Measurements from ENCODE around the gene GCK. TPM values are rescaled to one million over a fixed set of nuclear protein-coding genes. Genes with fewer than 3 reads are reported as not detected.

GCK gene
- polyA plus RNA-seq, 4 donors: 0.85 to 1.1 TPM; not detected in 2

GRCh38 chr7:44144426-44144967 lies 44.7 kb downstream of the GCK start:
- Histone ChIP-seq H3K4me1 (ENCODE audit: control insufficient read depth in 3 of 3, insufficient read depth in 2 of 3, low read depth in 1 of 3, low read length in 2 of 3) (peaks cover 0 to 20% (median 0%) of the 10 kb centered on the region in 3 donors), H3K36me3 (ENCODE audit: control insufficient read depth in 3 of 3, insufficient read depth in 2 of 3, low read depth in 1 of 3, low read length in 3 of 3) (no peaks in the 10 kb centered on the region), H3K9me3 (ENCODE audit: control insufficient read depth in 2 of 2, insufficient read depth in 1 of 2, low read depth in 1 of 2, low read length in 1 of 2) (no peaks in the 10 kb centered on the region), H3K27me3 (ENCODE audit: control insufficient read depth in 3 of 3, insufficient read depth in 3 of 3, low read length in 3 of 3) (peaks cover 0 to 44% (median 3%) of the 10 kb centered on the region in 3 donors), H3K4me3 (ENCODE audit: low read depth in 1 of 3, low read length in 3 of 3) (no peak overlapping the region), H3K27ac (ENCODE audit: low read depth in 1 of 3, low read length in 2 of 3) (no peak overlapping the region)
- no peak for FAIRE-seq
- DNase-seq: no peak
- 91 to 93% (median 91%) methylated on average over 6 of the region's 6 CpGs for WGBS, 3 donors

DNA sequence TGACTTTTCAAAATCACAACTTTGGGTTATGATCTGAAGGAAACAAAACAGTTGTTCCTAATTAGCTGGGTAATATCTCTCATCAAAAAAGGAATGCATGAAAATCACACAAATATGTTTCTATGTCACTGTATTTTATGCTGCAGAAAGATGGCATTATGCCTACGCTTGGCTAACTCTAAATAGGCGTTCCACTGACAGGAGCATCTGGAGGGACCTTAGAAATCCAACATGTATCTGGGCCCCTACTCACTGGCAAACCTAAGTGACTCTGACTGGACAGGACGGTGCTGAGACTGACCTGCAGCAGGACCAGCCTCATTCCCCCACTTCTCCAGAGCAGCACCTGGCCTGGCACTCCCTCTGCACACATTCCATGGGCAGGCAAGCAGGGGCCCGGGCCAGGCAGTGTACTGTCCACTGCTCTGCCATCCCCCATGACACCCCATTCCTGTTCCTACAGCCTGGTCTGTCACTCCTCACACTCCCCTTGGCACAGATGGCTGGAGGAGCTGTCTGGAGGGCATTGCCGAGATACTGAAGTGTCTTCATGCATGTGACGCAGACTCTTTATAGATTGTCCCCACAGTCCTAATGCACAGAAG lies 45.5 kb downstream of the GCK start:
- Histone ChIP-seq H3K4me1 (ENCODE audit: control insufficient read depth in 3 of 3, insufficient read depth in 2 of 3, low read depth in 1 of 3, low read length in 2 of 3) (peaks cover 0 to 20% (median 0%) of the 10 kb centered on the region in 3 donors), H3K27ac (ENCODE audit: low read depth in 1 of 3, low read length in 2 of 3) (no peak overlapping the region), H3K27me3 (ENCODE audit: control insufficient read depth in 3 of 3, insufficient read depth in 3 of 3, low read length in 3 of 3) (peaks cover 0 to 41% (median 3%) of the 10 kb centered on the region in 3 donors), H3K36me3 (ENCODE audit: control insufficient read depth in 3 of 3, insufficient read depth in 2 of 3, low read depth in 1 of 3, low read length in 3 of 3) (no peaks in the 10 kb centered on the region), H3K9me3 (ENCODE audit: control insufficient read depth in 2 of 2, insufficient read depth in 1 of 2, low read depth in 1 of 2, low read length in 1 of 2) (no peaks in the 10 kb centered on the region), H3K4me3 (ENCODE audit: low read depth in 1 of 3, low read length in 3 of 3) (no peak overlapping the region)
- no peak for DNase-seq
- FAIRE-seq: no peak
- WGBS, 3 donors: 77 to 82% (median 79%) methylated on average over 6 of the region's 6 CpGs

GRCh38 chr7:44142028-44142427 lies 47.2 kb downstream of the GCK start:
- Histone ChIP-seq H3K27ac (ENCODE audit: low read depth in 1 of 3, low read length in 2 of 3) (no peak overlapping the region), H3K9me3 (ENCODE audit: control insufficient read depth in 2 of 2, insufficient read depth in 1 of 2, low read depth in 1 of 2, low read length in 1 of 2) (no peaks in the 10 kb centered on the region), H3K4me3 (ENCODE audit: low read depth in 1 of 3, low read length in 3 of 3) (no peak overlapping the region), H3K27me3 (ENCODE audit: control insufficient read depth in 3 of 3, insufficient read depth in 3 of 3, low read length in 3 of 3) (peaks cover 0 to 32% (median 3%) of the 10 kb centered on the region in 3 donors), H3K36me3 (ENCODE audit: control insufficient read depth in 3 of 3, insufficient read depth in 2 of 3, low read depth in 1 of 3, low read length in 3 of 3) (no peaks in the 10 kb centered on the region), H3K4me1 (ENCODE audit: control insufficient read depth in 3 of 3, insufficient read depth in 2 of 3, low read depth in 1 of 3, low read length in 2 of 3) (peaks cover 0 to 15% (median 0%) of the 10 kb centered on the region in 3 donors)
- DNase-seq (no peak), FAIRE-seq (no peak)
- WGBS, 3 donors: 89 to 99% (median 91%) methylated on average over 4 of the region's 4 CpGs

DNA sequence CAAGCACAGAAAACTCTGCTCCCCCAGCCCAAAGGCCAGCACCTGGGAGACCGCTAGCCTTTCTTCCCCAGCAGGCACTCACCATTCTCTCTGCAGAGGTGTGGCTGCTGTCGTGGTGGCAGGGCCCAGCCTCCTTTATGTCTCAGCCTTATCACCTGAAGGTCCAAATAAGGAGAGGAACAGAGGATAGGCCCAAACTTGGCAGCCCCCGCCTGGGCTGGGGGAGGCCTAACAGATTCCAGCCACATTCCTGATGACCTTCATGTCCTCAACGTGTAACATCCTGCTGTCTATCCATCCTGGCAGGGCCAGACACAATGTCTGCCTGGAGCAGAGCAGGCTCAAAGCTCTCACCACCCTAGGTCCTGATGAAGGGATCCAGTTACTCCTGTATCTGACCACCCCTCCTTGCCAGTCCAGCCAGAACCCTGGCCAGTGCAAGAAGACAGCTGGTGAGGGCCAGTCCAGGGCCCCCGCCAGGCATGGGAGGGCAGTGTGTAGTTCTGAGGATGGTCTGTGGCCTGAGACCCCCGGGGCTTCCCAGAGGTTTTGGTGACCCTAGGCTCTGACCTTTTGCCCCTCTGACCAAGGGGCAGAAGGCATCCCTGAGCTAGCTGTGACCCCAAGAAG lies 47.9 kb downstream of the GCK start, which contains the start of gene MYL7:
MYL7 (minus strand) TSS at position 112 of the 630 bp plus-strand sequence; CDS start at position 85, 27 bp downstream.
- H3K9me3 ChIP-seq (ENCODE audit: control insufficient read depth in 2 of 2, insufficient read depth in 1 of 2, low read depth in 1 of 2, low read length in 1 of 2): no peaks in the 10 kb centered on the region
- FAIRE-seq (no peak), DNase-seq (no peak)
- no peaks in the 10 kb centered on the region for H3K36me3 ChIP-seq (ENCODE audit: control insufficient read depth in 3 of 3, insufficient read depth in 2 of 3, low read depth in 1 of 3, low read length in 3 of 3)
- WGBS, 3 donors: 65 to 76% (median 75%) methylated on average over 6 of the region's 6 CpGs
- peaks cover 0 to 9% (median 0%) of the 10 kb centered on the region in 3 donors for H3K4me1 ChIP-seq (ENCODE audit: control insufficient read depth in 3 of 3, insufficient read depth in 2 of 3, low read depth in 1 of 3, low read length in 2 of 3)
- peaks cover 0 to 25% (median 3%) of the 10 kb centered on the region in 3 donors for H3K27me3 ChIP-seq (ENCODE audit: control insufficient read depth in 3 of 3, insufficient read depth in 3 of 3, low read length in 3 of 3)
- H3K4me3 ChIP-seq (ENCODE audit: low read depth in 1 of 3, low read length in 3 of 3): no peak within 1 kb of the TSS
- H3K27ac ChIP-seq (ENCODE audit: low read depth in 1 of 3, low read length in 2 of 3): no peak within 1 kb of the TSS

DNA sequence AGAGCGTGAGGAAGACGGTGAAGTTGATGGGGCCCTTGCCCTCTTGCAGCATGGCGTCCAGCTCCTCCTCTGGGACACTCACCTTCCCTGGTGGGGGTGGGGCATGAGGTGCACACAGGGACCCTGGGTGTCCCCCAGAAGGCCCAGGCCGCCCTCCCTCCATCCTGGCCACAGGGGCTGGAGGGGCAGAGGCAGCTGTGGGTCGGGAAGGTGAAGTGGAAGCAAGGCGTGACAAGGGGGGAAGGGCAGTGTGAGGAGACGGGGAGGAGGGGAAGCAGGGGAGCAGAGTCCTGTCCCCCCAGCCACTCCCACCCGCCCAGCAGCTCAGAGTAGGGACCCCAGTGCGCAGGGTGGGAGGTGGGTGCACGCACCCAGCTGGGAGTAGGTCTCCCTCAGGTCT lies 48.9 kb downstream of the GCK start:
- peaks cover 0 to 17% (median 3%) of the 10 kb centered on the region in 3 donors for H3K27me3 ChIP-seq (ENCODE audit: control insufficient read depth in 3 of 3, insufficient read depth in 3 of 3, low read length in 3 of 3)
- FAIRE-seq: no peak
- H3K36me3 ChIP-seq (ENCODE audit: control insufficient read depth in 3 of 3, insufficient read depth in 2 of 3, low read depth in 1 of 3, low read length in 3 of 3): no peaks in the 10 kb centered on the region
- no peak overlapping the region for H3K4me3 ChIP-seq (ENCODE audit: low read depth in 1 of 3, low read length in 3 of 3)
- WGBS, 3 donors: 76 to 82% (median 78%) methylated on average over 9 to 10 of the region's 10 CpGs
- H3K9me3 ChIP-seq (ENCODE audit: control insufficient read depth in 2 of 2, insufficient read depth in 1 of 2, low read depth in 1 of 2, low read length in 1 of 2): no peaks in the 10 kb centered on the region
- no peak for DNase-seq
- peaks cover 0 to 2% (median 0%) of the 10 kb centered on the region in 3 donors for H3K4me1 ChIP-seq (ENCODE audit: control insufficient read depth in 3 of 3, insufficient read depth in 2 of 3, low read depth in 1 of 3, low read length in 2 of 3)
- H3K27ac ChIP-seq (ENCODE audit: low read depth in 1 of 3, low read length in 2 of 3): no peak overlapping the region

- Histone ChIP-seq H3K27ac (ENCODE audit: low read depth in 1 of 3, low read length in 2 of 3) (no peak overlapping the region), H3K4me3 (ENCODE audit: low read depth in 1 of 3, low read length in 3 of 3) (no peak overlapping the region), H3K27me3 (ENCODE audit: control insufficient read depth in 3 of 3, insufficient read depth in 3 of 3, low read length in 3 of 3) (peaks cover 0 to 8% (median 0%) of the 10 kb centered on the region in 3 donors), H3K36me3 (ENCODE audit: control insufficient read depth in 3 of 3, insufficient read depth in 2 of 3, low read depth in 1 of 3, low read length in 3 of 3) (no peaks in the 10 kb centered on the region), H3K4me1 (ENCODE audit: control insufficient read depth in 3 of 3, insufficient read depth in 2 of 3, low read depth in 1 of 3, low read length in 2 of 3) (no peaks in the 10 kb centered on the region), H3K9me3 (ENCODE audit: control insufficient read depth in 2 of 2, insufficient read depth in 1 of 2, low read depth in 1 of 2, low read length in 1 of 2) (no peaks in the 10 kb centered on the region)
- FAIRE-seq (no peak), DNase-seq (no peak)
- 87 to 93% (median 90%) methylated on average over 14 of the region's 14 CpGs for WGBS, 3 donors
Measured at GRCh38 chr7:44139311-44140010, 49.8 kb downstream of the GCK start.

DNA sequence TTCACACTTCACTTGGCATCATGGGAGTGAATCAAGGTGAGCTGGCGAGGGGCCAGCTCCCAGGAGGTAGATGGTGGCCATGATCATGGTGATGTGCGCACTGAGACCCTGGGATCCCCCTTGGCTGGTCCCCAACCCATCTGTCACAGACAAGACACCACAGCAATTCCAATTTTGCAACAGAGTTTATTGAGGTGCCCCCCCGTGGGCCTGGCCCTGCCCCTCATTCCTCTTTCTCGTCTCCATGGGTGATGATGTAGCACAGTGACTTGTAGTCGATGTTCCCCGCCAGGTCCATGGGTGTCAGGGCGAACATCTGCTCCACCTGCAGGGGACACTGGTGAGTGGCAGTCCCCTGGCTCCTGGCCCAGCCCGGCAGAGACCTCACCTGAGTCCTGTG lies 50.5 kb downstream of the GCK start:
- 70 to 80% (median 78%) methylated on average over 8 of the region's 8 CpGs for WGBS, 3 donors
- H3K27ac ChIP-seq (ENCODE audit: low read depth in 1 of 3, low read length in 2 of 3): no peak overlapping the region
- H3K4me1 ChIP-seq (ENCODE audit: control insufficient read depth in 3 of 3, insufficient read depth in 2 of 3, low read depth in 1 of 3, low read length in 2 of 3): no peaks in the 10 kb centered on the region
- H3K36me3 ChIP-seq (ENCODE audit: control insufficient read depth in 3 of 3, insufficient read depth in 2 of 3, low read depth in 1 of 3, low read length in 3 of 3): no peaks in the 10 kb centered on the region
- peaks cover 0 to 3% (median 0%) of the 10 kb centered on the region in 3 donors for H3K27me3 ChIP-seq (ENCODE audit: control insufficient read depth in 3 of 3, insufficient read depth in 3 of 3, low read length in 3 of 3)
- H3K4me3 ChIP-seq (ENCODE audit: low read depth in 1 of 3, low read length in 3 of 3): no peak overlapping the region
- H3K9me3 ChIP-seq (ENCODE audit: control insufficient read depth in 2 of 2, insufficient read depth in 1 of 2, low read depth in 1 of 2, low read length in 1 of 2): no peaks in the 10 kb centered on the region
- FAIRE-seq (no peak), DNase-seq (no peak)

DNA sequence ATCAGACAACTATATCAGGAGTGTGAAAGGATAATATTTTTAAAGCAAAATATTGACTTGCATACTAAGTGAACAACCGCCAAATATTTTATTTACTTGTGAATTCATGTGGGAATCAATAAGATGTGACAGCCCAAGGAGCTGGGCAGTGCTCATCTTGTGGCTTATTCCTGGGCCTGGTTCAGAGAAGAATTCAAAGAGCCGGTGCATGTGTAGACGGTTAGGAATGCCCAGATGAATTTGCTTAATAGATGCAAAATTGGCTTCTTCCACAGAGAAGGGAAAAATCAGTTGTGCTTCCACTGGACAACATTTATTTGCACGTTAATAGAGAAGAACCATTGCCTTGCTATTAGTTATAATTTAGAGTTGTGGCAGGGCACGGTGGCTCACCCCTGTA lies 52.5 kb downstream of the GCK start:
- H3K27me3 ChIP-seq (ENCODE audit: control insufficient read depth in 3 of 3, insufficient read depth in 3 of 3, low read length in 3 of 3): peaks cover 0 to 3% (median 0%) of the 10 kb centered on the region in 3 donors
- no peak for FAIRE-seq
- no peak overlapping the region for H3K27ac ChIP-seq (ENCODE audit: low read depth in 1 of 3, low read length in 2 of 3)
- H3K9me3 ChIP-seq (ENCODE audit: control insufficient read depth in 2 of 2, insufficient read depth in 1 of 2, low read depth in 1 of 2, low read length in 1 of 2): no peaks in the 10 kb centered on the region
- WGBS, 3 donors: 89 to 92% (median 91%) methylated on average over 5 of the region's 5 CpGs
- no peaks in the 10 kb centered on the region for H3K36me3 ChIP-seq (ENCODE audit: control insufficient read depth in 3 of 3, insufficient read depth in 2 of 3, low read depth in 1 of 3, low read length in 3 of 3)
- no peak overlapping the region for H3K4me3 ChIP-seq (ENCODE audit: low read depth in 1 of 3, low read length in 3 of 3)
- no peaks in the 10 kb centered on the region for H3K4me1 ChIP-seq (ENCODE audit: control insufficient read depth in 3 of 3, insufficient read depth in 2 of 3, low read depth in 1 of 3, low read length in 2 of 3)
- no peak for DNase-seq
